Caco-2 (cell line): ENCODE data around the gene REPS1. TPM values are rescaled to one million over a fixed set of nuclear protein-coding genes. Genes with fewer than 3 reads are reported as not detected.

Experiments
- BruUV-seq: library from RNA; stranded (reverse); fragments of 400-500 nt; replicated peaks from 2 replicates; lab custom pipeline; 2021; lab: Mats Ljungman, UMichigan
- CTCF ChIA-PET: fragments of 300-600 bp; sonication (Branson Sonifier 250); formaldehyde crosslinking; loops from one replicate; lab custom pipeline; 2022; ENCODE audit warnings: antibody characterized with exemption; lab: Charles Lee
- POLR2A ChIA-PET: fragments of 300-600 bp; sonication (Branson Sonifier 250); formaldehyde crosslinking; loops from one replicate; lab custom pipeline; 2022; ENCODE audit warnings: antibody characterized with exemption; lab: Charles Lee
- DNase-seq, 2 experiments: peaks; one replicate each; pipeline versions ENCODE4 v3.0.0 to v3.0.0-alpha.2; 2020 to 2022
- H3K27me3 ChIP-seq: replicated peaks from 2 replicates; pipeline ENCODE4 v1.6.0; 2011; ENCODE audit warnings: low read length; ENCODE audit not compliant: control insufficient read depth, insufficient read depth
- H3K36me3 ChIP-seq: 2 replicates; pipeline ENCODE4 v1.5.1; 2011; ENCODE audit warnings: low read length; ENCODE audit not compliant: control insufficient read depth, insufficient read depth
- H3K4me1 ChIP-seq: fragments of 250-450 bp; sonication (Bioruptor Pico); 2 replicates; pipeline ENCODE4 v1.5.1; 2020; ENCODE audit warnings: mild to moderate bottlenecking
- H3K4me3 ChIP-seq: 2 replicates; pipeline ENCODE4 v1.5.1; 2011; ENCODE audit warnings: low read depth, mild to moderate bottlenecking, control low read depth, low read length
- H3K9me3 ChIP-seq: fragments of 250-450 bp; sonication (Bioruptor Pico); 2 replicates; pipeline ENCODE4 v1.5.1; 2020; ENCODE audit warnings: mild to moderate bottlenecking, moderate library complexity
- H3K27ac Mint-ChIP-seq: one replicate; pipeline ENCODE4 v1.8.0; 2022; ENCODE audit warnings: mixed read lengths; ENCODE audit not compliant: unreplicated experiment
- H3K27me3 Mint-ChIP-seq: one replicate; pipeline ENCODE4 v1.8.0; 2022; ENCODE audit warnings: mixed read lengths; ENCODE audit not compliant: insufficient read depth, unreplicated experiment
- H3K36me3 Mint-ChIP-seq: one replicate; pipeline ENCODE4 v1.8.0; 2022; ENCODE audit warnings: mild to moderate bottlenecking, mixed read lengths; ENCODE audit not compliant: insufficient read depth, unreplicated experiment
- H3K4me1 Mint-ChIP-seq: one replicate; pipeline ENCODE4 v1.8.0; 2022; ENCODE audit warnings: low read depth, mixed read lengths; ENCODE audit not compliant: unreplicated experiment
- H3K4me3 Mint-ChIP-seq: one replicate; pipeline ENCODE4 v1.8.0; 2022; ENCODE audit warnings: mild to moderate bottlenecking, moderate library complexity, mixed read lengths; ENCODE audit not compliant: unreplicated experiment
- H3K9me3 Mint-ChIP-seq: one replicate; pipeline ENCODE4 v1.8.0; 2022; ENCODE audit warnings: mixed read lengths; ENCODE audit not compliant: unreplicated experiment
- CTCF ChIP-seq, 2 experiments: fragments of 200-600 bp in 1 of 2; IDR thresholded peaks; 1 replicate in 1 of 2; 2 replicates in 1 of 2; pipeline versions ENCODE4 v1.5.1 to v1.8.0; 2011 to 2022; ENCODE audit warnings: antibody characterized with exemption in 1 of 2, control low read depth in 1 of 2, inconsistent platforms in 1 of 2, low read depth in 1 of 2, low read length in 1 of 2, mild to moderate bottlenecking in 1 of 2, moderate library complexity in 1 of 2; ENCODE audit not compliant: insufficient read depth in 1 of 2, severe bottlenecking in 1 of 2, unreplicated experiment in 1 of 2
- intact Hi-C: fragments of 100-400 bp; cut with micrococcal nuclease; formaldehyde crosslinking; loops from one replicate; pipeline ENCODE4 v1.10.0; 2022; ENCODE audit not compliant: unreplicated experiment
- total RNA-seq: library from RNA; stranded (reverse); gene quantifications from 2 replicates; pipeline ENCODE4 v1.2.3, GENCODE V29; 2022

The REPS1 gene
- total RNA-seq, 1 experiment from 2014 or later: 74.1 TPM

GRCh38 chr6:138979813-138980668 is 8.0 kb downstream of the REPS1 start:
- Histone ChIP-seq H3K27me3 (no peaks in the 10 kb centered on the region), H3K4me3 (no peak overlapping the region), H3K9me3 (no peaks in the 10 kb centered on the region), H3K4me1 (peaks cover 21% of the 10 kb centered on the region), H3K36me3 (no peaks in the 10 kb centered on the region)
- Mint-ChIP-seq H3K27ac (no peak overlapping the region), H3K9me3 (no peaks in the 10 kb centered on the region), H3K4me3 (no peak overlapping the region), H3K4me1 (peaks cover 25% of the 10 kb centered on the region), H3K36me3 (no peaks in the 10 kb centered on the region), H3K27me3 (no peaks in the 10 kb centered on the region)
- no peak for TF ChIP-seq CTCF (IDR thresholded peaks at IDR 0.05; ENCODE audit: insufficient read depth in 1 of 2, low read depth in 1 of 2, low read length in 1 of 2, severe bottlenecking in 1 of 2, unreplicated experiment in 1 of 2)
- POLR2A ChIA-PET: no interaction called here
- intact Hi-C loops: no loop called here
- DNase-seq: no peak
- CTCF ChIA-PET: no interaction called here
- BruUV-seq: no TSS peak

DNA sequence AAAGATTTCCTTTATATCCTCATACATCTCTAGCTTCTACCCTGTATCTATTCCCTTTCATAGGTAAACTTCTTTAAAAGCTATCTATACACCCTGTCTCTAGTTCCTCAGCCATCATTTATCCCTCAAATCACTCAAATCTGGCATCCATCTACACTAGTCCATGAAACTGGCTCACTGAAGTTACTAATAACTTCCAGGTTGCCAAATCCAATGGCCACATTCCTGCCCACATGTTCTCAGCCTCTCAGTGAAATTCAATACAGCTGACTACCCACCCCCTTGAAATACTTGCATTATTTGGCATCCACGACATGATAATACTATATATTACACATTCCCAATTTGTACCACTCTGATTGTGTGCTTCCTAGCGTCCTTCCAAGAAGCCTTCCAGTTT is 8.7 kb downstream of the REPS1 start:
- intact Hi-C loops: no loop called here
- Mint-ChIP-seq H3K4me3 (no peak overlapping the region), H3K4me1 (peaks cover 25% of the 10 kb centered on the region), H3K27me3 (no peaks in the 10 kb centered on the region), H3K27ac (no peak overlapping the region), H3K36me3 (no peaks in the 10 kb centered on the region), H3K9me3 (no peaks in the 10 kb centered on the region)
- ChIA-PET POLR2A (no interaction called here), CTCF (no interaction called here)
- no peak overlapping the region for H3K4me3 ChIP-seq
- no peak for TF ChIP-seq CTCF (IDR thresholded peaks at IDR 0.05; ENCODE audit: insufficient read depth in 1 of 2, low read depth in 1 of 2, low read length in 1 of 2, severe bottlenecking in 1 of 2, unreplicated experiment in 1 of 2)
- no peaks in the 10 kb centered on the region for H3K36me3 ChIP-seq
- H3K27me3 ChIP-seq: no peaks in the 10 kb centered on the region
- no peaks in the 10 kb centered on the region for H3K9me3 ChIP-seq
- H3K4me1 ChIP-seq: peaks cover 15% of the 10 kb centered on the region; the same call in 1 of the 2 replicates
- DNase-seq: no peak
- no TSS peak for BruUV-seq

GRCh38 chr6:138978229-138978628 is 9.8 kb downstream of the REPS1 start:
- no TSS peak for BruUV-seq
- no peak for TF ChIP-seq CTCF (IDR thresholded peaks at IDR 0.05; ENCODE audit: insufficient read depth in 1 of 2, low read depth in 1 of 2, low read length in 1 of 2, severe bottlenecking in 1 of 2, unreplicated experiment in 1 of 2)
- no peaks in the 10 kb centered on the region for H3K36me3 Mint-ChIP-seq
- Histone ChIP-seq H3K4me3 (no peak overlapping the region), H3K36me3 (no peaks in the 10 kb centered on the region), H3K27me3 (no peaks in the 10 kb centered on the region), H3K9me3 (no peaks in the 10 kb centered on the region), H3K4me1 (0 out of 2 replicates have a peak, but pooled peaks cover 12% of the 10 kb centered on the region)
- POLR2A ChIA-PET: no interaction called here
- no peak for DNase-seq
- H3K4me3 Mint-ChIP-seq: no peak overlapping the region
- H3K4me1 Mint-ChIP-seq: peaks cover 25% of the 10 kb centered on the region
- intact Hi-C loops: no loop called here
- no peak overlapping the region for H3K27ac Mint-ChIP-seq
- CTCF ChIA-PET: no interaction called here
- H3K27me3 Mint-ChIP-seq: no peaks in the 10 kb centered on the region
- no peaks in the 10 kb centered on the region for H3K9me3 Mint-ChIP-seq
